HG03196 (cell line): ENCODE measurements around the gene DNAJB5.
A peak's percentile ranks its signal among the peaks of the same experiment; 100 is the strongest.

Source experiments
- ATAC-seq: cut with Tn5 transposase; IDR thresholded peaks from one replicate; pipeline ENCODE4 v1.9.1; 2021; ENCODE audit not compliant: unreplicated experiment

Gene DNAJB5

GRCh38 chr9:34983209-34983608, 6.3 kb upstream of the DNAJB5 start:
- ATAC-seq: peak; percentile 42

GRCh38 chr9:34984049-34984448, 5.5 kb upstream of the DNAJB5 start:
- no peak for ATAC-seq

- ATAC-seq: no peak
Measured at GRCh38 chr9:34985311-34985899, 4.1 kb upstream of the DNAJB5 start.

GRCh38 chr9:34986540-34987047, 3.0 kb upstream of the DNAJB5 start:
- no peak for ATAC-seq

DNA sequence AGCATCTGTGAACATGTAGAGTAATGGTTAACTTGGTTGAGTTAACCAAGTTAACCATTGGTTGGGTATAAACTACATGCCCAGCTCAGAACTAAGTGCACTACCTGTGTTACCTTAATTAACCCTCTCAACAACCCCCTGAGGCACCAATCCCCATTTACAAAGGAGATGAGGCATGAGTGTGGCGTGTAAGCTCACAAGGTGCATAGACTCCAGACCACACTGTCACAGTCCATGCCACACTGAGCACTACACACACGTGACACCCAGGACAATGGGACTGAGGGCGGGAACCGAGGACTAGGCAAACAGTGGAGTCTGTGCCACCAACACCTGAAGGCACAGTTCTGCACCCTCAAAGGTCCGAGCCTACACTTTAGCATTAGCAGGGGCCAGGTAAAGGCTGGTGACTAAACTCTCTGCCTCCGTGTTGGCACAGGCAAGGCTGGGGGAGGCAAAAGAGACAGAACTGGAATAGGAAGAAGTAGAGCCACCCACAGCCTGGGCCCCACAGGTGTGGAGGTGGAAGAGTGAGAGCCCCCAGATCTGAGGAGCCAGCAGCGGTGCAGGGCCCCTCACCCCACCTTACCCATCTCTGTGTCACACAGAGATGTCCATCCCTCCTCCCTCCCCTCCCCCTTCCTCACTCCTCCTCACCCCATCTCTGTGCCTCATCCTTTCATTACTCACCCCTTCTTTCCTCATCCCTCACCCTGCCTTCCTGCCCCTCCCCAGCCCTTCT, 2.2 kb upstream of the DNAJB5 start:
- ATAC-seq: no peak

GRCh38 chr9:34988218-34989002, 1.1 kb upstream of the DNAJB5 start:
- ATAC-seq: no peak

DNA sequence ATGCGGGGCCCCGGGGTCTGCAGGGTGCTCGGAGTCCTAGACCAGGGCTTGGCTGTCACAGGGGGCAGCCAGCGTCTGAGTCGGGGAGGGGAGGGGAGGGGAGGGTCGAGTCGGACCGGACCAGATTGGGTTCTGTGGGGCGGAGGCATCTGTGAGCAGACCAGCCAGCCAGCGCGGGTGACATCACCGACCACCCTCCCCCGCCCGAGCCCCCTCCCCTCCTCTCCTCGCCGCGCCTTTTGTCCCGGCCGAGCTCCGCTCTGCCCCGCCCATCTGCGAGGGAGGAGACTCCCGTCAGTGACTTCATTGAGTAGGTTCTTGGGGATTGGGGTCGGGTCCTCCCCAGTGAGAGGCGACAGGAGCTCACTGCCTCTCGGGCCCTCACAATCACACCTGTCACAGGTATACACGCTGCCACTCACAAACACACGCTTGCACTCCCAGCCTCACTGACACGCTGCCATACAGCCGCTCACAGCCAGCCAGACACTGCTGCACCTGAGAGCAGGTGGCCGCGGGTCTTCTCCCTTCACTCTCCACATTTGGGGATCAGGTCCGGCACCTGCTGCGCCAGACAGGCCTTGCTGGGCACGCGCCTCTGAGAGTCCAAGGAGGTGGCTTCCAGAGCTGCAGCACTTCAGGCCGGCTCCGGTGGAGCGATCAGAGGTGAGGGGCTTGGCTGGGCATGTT, 546 bp downstream of the DNAJB5 start:
- no peak for ATAC-seq

GRCh38 chr9:34990908-34991606, 1.5 kb downstream of the DNAJB5 start:
- ATAC-seq: no peak

DNA sequence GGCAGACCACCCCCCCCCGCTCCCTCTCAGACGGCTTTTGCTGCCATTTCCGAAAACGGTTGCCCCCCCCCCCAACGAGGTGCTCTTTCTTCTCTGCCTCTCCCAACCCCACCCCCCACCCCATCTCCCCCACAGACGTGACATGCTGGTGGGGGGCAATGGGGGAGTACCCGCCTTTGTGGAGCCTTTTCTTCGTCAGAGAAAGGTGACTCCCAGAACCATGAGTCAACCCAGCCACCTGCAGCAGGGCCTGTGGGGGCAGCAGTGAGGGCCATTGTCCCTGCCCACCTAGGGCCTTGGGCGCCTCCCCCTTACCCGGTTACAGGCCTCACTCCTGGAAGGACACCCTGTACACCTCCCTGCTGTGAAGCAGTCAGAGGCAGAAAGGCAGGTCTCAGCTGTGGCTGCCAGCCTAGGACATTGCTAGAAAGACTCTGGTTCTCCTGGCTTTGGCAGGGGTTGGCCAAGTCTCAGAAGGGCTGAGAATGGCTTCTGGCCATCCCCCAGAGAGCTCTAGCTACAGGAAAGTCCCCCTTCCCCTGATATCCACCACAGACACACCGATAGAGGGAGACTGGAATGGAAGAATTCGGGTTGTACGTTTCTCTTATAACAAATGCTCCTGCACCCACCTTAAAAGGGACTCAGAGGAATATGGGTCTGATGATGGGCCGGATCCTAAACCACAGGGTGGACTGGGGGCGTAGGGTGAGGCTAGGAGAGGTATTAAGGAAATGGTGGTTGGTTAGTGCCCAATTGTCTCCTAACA, 2.2 kb downstream of the DNAJB5 start:
- no peak for ATAC-seq

DNA sequence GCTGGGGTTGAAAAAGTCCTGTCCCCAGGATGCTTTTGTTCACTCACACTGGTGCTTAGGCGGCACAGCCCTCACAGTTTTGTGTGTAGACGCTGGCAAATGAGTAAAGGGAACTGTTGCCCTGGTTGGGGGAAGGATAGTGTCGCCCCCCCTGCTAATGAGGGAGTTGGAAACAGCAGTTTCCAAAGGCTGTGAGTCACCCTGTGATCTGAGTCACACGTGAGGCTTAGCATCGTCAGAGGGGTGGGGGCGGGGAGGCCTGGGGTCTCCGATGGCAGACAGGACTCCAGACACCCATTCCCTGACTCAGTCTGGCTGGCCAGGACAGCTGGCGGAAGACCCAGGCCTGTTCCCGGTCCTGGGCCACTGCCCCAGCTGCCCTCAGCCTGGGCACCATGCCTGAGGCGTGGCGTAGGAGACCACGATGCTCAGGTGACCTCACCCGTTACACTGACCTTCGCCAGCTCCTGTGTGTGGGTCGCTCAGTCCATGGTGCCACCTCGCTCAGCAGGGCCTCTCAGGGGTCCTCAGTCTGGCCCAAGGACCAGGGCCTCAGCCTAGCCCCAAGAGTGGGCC, 2.9 kb downstream of the DNAJB5 start:
- ATAC-seq: no peak

- no peak for ATAC-seq
Measured at GRCh38 chr9:34993502-34994259, 4.1 kb downstream of the DNAJB5 start.

- ATAC-seq: no peak
Measured at GRCh38 chr9:34994260-34994899, 4.8 kb downstream of the DNAJB5 start.

DNA sequence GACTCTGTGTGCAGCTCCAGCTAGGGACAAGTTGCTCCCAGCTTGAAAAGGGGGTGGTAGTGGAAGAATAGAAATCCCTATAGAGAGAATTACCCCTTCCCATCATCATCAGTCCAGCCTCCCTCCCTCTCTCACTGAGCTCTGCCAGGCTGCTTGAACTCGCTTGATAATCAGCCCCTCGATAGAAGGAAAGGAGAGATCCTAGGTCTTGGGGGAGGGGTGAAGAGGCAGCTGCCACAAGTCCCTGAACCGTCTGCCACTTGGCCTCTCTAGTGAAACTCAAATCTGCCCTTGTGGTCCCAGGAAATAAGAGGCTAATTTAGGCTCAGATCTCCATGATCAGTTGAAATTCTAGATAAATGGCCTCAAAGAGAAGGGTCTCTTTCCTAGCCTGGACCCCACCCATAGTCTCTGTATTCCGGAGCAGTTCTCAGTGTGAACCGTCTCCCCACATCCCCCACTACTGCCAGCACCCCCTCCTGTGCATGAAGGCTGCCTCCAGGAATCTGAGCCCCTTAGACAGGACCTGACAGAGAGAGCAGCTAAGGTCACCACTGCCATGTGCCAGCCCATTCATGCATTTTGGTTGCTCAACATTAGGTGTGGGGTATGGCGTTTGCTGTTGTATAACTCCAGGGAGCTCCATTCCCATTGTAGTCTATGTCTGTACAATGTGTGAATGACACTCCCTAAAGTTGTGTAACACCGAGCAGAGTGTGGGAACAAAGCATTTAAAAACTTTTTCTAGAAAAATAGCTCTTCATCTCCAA, 5.5 kb downstream of the DNAJB5 start:
- ATAC-seq: no peak

GRCh38 chr9:34995670-34996060, 6.1 kb downstream of the DNAJB5 start:
- no peak for ATAC-seq

GRCh38 chr9:34996181-34996904, 6.8 kb downstream of the DNAJB5 start:
- ATAC-seq: no peak

DNA sequence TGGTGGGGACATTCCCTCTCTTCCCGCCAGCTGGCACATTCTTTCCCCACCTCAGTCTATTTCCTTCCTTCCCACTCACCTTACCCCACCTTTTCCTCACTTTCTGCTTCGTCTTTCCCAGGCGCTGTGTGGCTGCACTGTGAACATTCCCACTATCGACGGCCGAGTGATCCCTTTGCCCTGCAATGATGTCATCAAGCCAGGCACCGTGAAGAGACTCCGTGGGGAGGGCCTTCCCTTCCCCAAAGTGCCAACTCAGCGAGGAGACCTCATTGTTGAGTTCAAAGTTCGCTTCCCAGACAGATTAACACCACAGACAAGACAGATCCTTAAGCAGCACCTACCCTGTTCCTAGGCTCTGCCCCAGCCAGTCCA, 7.3 kb downstream of the DNAJB5 start:
- no peak for ATAC-seq

DNA sequence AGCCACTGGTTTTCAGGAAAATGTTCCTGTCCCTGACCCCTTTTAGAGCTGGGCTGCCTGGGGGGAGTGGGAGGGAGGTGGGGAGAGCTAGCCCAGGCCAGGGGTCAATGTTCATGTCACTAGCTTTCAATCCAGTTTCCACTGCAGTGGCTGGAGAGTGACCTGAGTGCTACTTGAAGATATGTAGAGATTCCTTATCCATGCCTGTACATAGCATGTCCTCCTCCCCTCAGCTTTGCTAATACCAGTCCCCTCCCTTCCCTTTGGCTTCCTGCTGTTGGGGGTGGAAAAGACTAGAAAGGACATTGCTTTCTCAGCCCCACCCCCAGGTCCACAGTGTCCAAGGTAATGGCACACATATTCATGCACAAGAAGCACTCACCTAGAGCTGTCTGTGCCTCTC, 7.8 kb downstream of the DNAJB5 start:
- no peak for ATAC-seq
